RWPE2 (cell line): ENCODE results near the gene WASHC2A.
"Not testable (repeated sequence)": the region's sequence is repeated elsewhere in the genome, so short reads cannot be mapped to it uniquely, and the experiment has no call there.

ENCODE experiments used
- ATAC-seq: fragments of 200-7000 bp; cut with Tn5 transposase; 3 replicates; pipeline ENCODE4 v1.9.1; 2021; ENCODE audit warnings: low read depth
- DNase-seq: peaks from one replicate; pipeline ENCODE4 v3.0.0-alpha.2; 2020; ENCODE audit warnings: low spot score
- H3K27ac ChIP-seq: fragments of 450-650 bp; 2 replicates; pipeline ENCODE4 v1.5.1; 2017; ENCODE audit warnings: mild to moderate bottlenecking; ENCODE audit not compliant: poor library complexity, severe bottlenecking
- H3K27me3 ChIP-seq: fragments of 250-450 bp; sonication (Bioruptor Pico); 2 replicates; pipeline ENCODE4 v1.5.1; 2021; ENCODE audit warnings: mild to moderate bottlenecking, moderate library complexity; ENCODE audit not compliant: insufficient read depth, poor library complexity, severe bottlenecking
- H3K36me3 ChIP-seq: fragments of 250-450 bp; sonication (Bioruptor Pico); 2 replicates; pipeline ENCODE4 v1.5.1; 2020; ENCODE audit warnings: low read depth, mild to moderate bottlenecking, moderate library complexity
- H3K4me1 ChIP-seq: fragments of 250-450 bp; sonication (Bioruptor Pico); 2 replicates; pipeline ENCODE4 v1.5.1; 2021; ENCODE audit warnings: mild to moderate bottlenecking, moderate library complexity; ENCODE audit not compliant: insufficient read depth, poor library complexity, severe bottlenecking
- H3K4me3 ChIP-seq: fragments of 250-450 bp; sonication (Bioruptor Pico); 2 replicates; pipeline ENCODE4 v1.5.1; 2021; ENCODE audit warnings: mild to moderate bottlenecking, moderate library complexity; ENCODE audit not compliant: severe bottlenecking
- H3K9me3 ChIP-seq: fragments of 250-450 bp; sonication (Bioruptor Pico); 2 replicates; pipeline ENCODE4 v1.5.1; 2021; ENCODE audit warnings: mild to moderate bottlenecking, moderate library complexity; ENCODE audit not compliant: severe bottlenecking
- TF ChIP-seq, protein P1 (sequence below): fragments of 450-650 bp; IDR thresholded peaks from one replicate; pipeline ENCODE4 v1.5.1; 2017; ENCODE audit warnings: mild to moderate bottlenecking, moderate library complexity; ENCODE audit not compliant: poor library complexity, severe bottlenecking

The WASHC2A gene

DNA sequence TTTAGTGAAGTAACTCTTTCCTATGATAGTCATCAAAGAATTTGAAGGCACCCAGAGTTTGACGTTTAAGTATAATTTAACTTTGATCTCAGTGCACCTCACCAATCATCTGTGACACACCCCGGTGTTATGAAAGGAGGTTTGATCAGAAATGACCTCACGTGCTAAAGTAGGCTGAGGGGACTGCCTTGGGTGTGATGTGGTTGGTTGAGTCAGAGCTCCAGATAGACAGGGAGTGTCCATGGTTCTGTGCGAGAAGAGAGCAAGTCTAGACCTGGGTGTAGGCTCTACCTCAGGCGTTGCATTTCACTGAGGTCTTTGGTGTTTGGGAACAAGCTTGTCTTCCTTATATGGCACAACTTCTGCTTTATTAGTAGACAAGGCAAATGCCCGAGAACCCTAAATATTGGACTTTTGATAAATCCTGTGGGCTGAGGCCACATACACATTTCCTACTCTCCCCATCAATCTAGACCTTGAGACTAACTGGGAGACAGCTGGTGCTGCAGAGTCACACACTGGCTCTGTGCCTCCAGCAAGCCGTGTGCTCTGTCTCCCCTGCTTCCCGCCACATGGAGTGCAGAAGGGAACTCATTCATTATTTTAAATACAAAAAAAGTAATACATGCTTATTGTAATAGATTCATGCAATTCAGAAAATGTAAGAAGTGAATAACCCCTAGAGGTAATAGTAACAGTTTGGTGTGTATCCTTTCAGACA lies 63.7 kb downstream of the WASHC2A start:
- not testable (repeated sequence) for H3K4me3 ChIP-seq, H3K36me3 ChIP-seq, H3K27ac ChIP-seq, H3K27me3 ChIP-seq, H3K4me1 ChIP-seq, DNase-seq, H3K9me3 ChIP-seq
- ATAC-seq = peak; percentile 98

DNA sequence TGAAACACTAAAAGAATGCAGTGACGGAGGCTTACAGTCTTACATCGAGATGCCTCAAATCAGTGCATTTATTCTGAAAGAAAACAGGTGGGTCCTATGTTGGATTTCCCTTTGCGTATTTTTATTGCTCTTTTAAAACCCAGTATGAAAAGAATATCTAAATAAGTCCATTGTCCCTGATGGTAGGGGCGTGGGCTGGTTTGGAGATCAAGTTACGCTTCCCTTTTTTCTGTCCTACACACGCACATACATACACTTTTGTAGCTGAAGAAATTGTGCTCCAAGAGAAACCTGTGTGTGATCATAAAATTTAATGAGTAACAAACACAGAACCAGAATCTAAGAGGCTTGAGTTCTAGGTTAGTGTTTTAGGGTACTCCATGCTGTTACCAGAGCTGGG lies 64.6 kb downstream of the WASHC2A start:
- not testable (repeated sequence) for H3K4me3 ChIP-seq, H3K27ac ChIP-seq, H3K4me1 ChIP-seq, H3K36me3 ChIP-seq, DNase-seq, ATAC-seq, H3K9me3 ChIP-seq, H3K27me3 ChIP-seq

DNA sequence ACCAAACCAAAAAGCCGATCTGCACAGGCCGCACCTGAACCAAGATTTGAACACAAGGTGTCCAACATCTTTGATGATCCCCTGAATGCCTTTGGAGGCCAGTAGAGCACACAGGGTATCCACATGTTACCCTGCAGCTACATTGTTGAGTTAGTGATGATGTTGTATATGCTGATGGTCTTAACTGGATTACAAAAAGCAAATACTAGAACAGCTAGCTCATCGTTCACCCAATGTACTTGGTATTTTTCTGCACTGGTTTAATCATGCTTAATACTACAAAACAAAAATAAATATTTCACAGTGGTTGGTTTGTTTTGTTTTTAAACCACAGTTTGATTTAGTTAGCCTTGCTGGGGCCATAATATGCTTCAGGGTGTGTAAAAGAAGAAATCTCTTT lies 65.1 kb downstream of the WASHC2A start:
- not testable (repeated sequence) for DNase-seq, ATAC-seq, H3K4me1 ChIP-seq, H3K4me3 ChIP-seq, H3K27ac ChIP-seq, H3K9me3 ChIP-seq, H3K36me3 ChIP-seq, H3K27me3 ChIP-seq

DNA sequence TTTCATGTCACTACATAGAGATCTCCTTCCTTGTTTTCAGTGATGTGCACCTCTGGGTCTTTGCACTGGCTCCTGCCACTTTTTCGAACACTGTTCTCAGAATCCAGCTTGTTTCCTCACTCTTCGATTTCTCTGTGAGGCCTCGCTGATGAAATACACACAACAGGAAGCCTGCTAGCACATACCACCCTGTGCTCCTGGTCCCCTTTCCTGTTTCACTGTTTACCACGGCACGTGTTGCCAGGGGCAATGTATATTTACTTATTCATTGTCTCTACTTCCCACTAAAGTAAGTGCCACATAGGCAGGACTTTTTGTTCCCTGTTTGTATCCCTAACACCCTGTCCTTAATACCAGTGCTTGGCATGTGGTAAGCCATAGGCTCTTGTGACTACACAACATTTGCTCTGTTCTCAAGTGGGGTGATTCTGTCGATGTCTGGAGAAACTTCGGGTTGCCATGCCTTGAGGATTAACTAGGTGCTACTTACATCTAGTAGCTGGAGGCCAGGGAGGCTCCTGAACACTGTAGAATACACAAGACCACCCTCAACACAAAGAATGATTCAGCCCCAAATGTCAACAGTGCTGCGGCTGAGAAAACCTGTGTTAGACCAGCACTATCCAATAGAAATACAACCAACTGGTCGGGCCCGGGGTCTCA lies 75.9 kb downstream of the WASHC2A start:
- not testable (repeated sequence) for H3K9me3 ChIP-seq, ATAC-seq, H3K4me1 ChIP-seq, H3K36me3 ChIP-seq, H3K27me3 ChIP-seq, H3K4me3 ChIP-seq, DNase-seq, H3K27ac ChIP-seq

DNA sequence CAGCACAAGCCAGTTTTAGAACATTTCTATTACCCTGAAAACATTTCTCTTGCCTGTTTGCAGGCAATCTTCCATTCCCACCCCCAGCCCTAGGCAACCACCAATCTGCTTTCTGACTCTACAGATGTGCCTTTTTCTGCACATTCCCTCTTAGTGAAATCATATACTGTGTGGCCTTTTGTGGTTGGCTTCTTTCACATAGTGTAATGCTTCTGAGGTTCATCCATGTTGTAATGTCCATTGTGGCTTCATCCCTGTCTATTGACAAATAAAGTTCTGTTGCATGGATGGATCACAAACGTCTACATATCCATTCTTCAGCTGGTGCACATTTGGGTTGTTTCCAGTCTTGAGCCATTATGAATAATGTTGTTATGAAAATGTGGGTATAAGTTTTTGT lies 77.8 kb downstream of the WASHC2A start:
- not testable (repeated sequence) for H3K27ac ChIP-seq, H3K36me3 ChIP-seq, H3K4me3 ChIP-seq, DNase-seq, H3K9me3 ChIP-seq, H3K4me1 ChIP-seq, H3K27me3 ChIP-seq, ATAC-seq

DNA sequence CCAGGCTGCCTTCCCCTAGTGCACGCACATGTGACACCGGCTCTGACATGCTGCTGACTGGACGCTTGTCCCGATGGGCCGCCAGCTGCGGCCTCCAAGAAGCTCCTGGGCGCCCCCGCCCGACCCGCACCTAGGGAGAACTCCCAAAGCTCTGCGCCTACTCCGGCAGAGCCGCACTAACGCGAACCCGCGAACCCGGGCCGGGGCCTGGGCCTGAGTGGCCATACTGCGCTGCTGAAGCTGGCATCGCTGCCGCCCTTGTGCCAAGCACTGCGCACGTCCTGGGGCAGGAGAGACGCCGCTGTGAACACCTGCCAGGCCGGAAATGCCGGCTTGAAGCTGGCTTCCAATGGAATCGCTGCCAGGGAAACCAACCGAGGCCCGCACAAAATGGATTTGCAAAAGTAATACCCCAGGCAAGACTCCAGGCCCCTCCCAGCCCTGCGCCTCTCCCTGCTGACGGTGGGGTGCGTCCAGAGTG lies 85.1 kb downstream of the WASHC2A start:
- H3K27ac ChIP-seq = no peak overlapping the region
- ATAC-seq (no peak), DNase-seq (no peak)
- H3K9me3 ChIP-seq = no peaks in the 10 kb centered on the region
- TF ChIP-seq, protein P1, sequence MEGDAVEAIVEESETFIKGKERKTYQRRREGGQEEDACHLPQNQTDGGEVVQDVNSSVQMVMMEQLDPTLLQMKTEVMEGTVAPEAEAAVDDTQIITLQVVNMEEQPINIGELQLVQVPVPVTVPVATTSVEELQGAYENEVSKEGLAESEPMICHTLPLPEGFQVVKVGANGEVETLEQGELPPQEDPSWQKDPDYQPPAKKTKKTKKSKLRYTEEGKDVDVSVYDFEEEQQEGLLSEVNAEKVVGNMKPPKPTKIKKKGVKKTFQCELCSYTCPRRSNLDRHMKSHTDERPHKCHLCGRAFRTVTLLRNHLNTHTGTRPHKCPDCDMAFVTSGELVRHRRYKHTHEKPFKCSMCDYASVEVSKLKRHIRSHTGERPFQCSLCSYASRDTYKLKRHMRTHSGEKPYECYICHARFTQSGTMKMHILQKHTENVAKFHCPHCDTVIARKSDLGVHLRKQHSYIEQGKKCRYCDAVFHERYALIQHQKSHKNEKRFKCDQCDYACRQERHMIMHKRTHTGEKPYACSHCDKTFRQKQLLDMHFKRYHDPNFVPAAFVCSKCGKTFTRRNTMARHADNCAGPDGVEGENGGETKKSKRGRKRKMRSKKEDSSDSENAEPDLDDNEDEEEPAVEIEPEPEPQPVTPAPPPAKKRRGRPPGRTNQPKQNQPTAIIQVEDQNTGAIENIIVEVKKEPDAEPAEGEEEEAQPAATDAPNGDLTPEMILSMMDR = no peak
- no peaks in the 10 kb centered on the region for H3K36me3 ChIP-seq
- no peak overlapping the region for H3K4me3 ChIP-seq
- H3K4me1 ChIP-seq = no peaks in the 10 kb centered on the region
- no peaks in the 10 kb centered on the region for H3K27me3 ChIP-seq

DNA sequence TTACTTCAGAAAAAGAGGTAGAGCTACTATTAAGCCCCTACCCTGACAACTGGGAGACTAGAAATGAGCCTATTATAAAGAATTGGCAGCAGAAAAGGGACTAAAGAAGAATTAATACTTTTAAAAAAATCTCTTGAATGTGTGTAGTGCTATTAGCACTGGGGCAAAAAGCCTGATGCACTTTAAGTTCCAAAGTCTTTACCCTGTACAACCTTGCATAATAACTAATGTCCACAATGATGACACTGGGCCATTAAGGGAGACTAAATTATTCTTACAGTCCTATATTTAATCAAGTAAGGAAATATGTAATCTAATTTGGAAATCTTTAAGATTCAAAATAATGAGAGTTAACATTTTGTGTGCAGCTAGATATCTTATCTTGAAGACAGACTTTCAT lies 90.1 kb downstream of the WASHC2A start:
- not testable (repeated sequence) for H3K4me1 ChIP-seq, H3K9me3 ChIP-seq, H3K27ac ChIP-seq, ATAC-seq, H3K27me3 ChIP-seq, DNase-seq, H3K36me3 ChIP-seq, H3K4me3 ChIP-seq

DNA sequence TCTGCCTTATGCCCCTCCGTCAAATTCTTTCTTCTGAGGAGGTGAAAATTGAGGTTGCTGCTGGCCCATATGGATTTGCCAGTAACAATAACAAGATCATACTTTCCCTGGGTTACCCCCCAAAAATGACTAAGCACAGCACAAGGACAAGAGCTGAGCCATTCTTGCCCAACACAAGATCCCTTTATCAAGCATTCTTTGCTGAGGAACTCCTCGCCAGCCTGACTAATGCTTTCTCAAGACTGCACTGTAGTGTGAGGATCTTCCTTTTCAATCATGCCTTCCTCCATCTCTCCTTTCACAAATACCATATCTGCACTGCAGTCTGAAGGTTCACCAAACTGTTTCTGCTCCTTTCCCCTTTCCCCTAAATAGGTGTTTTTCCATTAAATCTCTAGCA lies 92.1 kb downstream of the WASHC2A start:
- not testable (repeated sequence) for H3K27ac ChIP-seq, H3K27me3 ChIP-seq, H3K4me3 ChIP-seq, H3K9me3 ChIP-seq, H3K36me3 ChIP-seq, DNase-seq, ATAC-seq, H3K4me1 ChIP-seq

DNA sequence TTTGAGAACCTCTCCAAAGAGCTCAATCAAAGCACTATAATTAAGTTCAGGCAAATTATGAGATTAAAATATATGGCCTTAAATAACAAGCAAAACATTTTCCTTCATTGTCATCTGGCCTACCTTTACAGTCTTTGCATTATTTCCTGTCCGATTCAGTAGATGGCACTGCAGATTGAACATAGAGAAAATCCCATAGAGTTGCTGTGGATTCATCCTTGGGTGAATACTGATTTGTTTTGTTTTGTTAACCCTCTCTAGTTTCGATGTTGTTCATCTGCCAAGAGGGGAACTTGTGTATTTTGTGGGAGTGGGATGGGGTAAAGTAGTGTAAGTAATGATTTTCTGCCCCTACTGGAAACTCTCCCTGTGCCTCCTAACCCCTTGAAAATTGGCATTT lies 97.3 kb downstream of the WASHC2A start:
- not testable (repeated sequence) for H3K4me1 ChIP-seq, H3K4me3 ChIP-seq, H3K36me3 ChIP-seq, DNase-seq, H3K9me3 ChIP-seq, ATAC-seq, H3K27me3 ChIP-seq, H3K27ac ChIP-seq

DNA sequence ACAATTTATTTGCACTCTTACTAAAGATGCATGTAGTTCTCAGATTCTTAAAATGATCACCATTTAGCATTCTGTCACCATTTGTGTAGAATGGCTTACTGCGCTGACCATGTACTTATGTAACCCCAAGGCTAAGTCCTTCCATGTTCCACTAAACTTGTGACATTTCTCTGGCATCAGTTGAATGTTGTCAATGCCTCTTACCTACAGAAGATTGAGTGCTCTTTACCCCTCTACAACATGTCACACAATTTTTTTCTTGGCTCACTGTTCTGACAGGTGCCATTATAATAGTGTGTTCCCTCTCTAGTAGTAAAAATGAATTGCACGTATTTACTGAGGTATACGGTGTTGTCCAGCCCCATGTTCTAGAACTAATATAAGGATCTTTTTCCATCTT lies 100.1 kb downstream of the WASHC2A start:
- ATAC-seq, H3K4me1 ChIP-seq, H3K27me3 ChIP-seq, H3K4me3 ChIP-seq, H3K9me3 ChIP-seq, H3K36me3 ChIP-seq, DNase-seq, H3K27ac ChIP-seq: not testable (repeated sequence)

DNA sequence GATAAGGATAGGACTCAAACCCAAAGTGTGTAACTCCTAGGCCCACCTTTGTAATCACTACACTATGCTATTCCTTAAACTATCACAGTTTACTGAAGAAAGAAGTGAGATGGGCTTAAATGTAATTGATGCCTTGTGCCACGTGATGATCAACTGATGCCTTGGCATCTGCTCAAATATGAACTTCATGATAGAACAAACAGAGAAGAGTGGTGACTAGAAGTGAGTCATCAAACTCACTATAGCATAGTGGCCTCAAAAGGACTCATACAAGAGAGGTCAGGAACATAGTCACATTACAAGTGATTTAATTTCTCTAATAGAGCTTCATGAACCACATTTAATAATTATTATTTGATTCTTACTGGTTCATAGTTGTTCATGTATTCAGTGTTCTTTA lies 101.8 kb downstream of the WASHC2A start:
- not testable (repeated sequence) for H3K4me3 ChIP-seq, H3K36me3 ChIP-seq, H3K9me3 ChIP-seq, H3K27me3 ChIP-seq, H3K27ac ChIP-seq, DNase-seq, H3K4me1 ChIP-seq
- peak; percentile 89 for ATAC-seq
